NCI-H748 (cell line): ENCODE results near the gene PRKAA2.
"Not testable (repeated sequence)": the region's sequence is repeated elsewhere in the genome, so short reads cannot be mapped to it uniquely, and the experiment has no call there.

Source experiments
- DNase-seq: peaks from one replicate; lab custom pipeline; 2025; ENCODE audit not compliant: unreplicated experiment; lab: John Stamatoyannopoulos, UW

The PRKAA2 gene

DNA sequence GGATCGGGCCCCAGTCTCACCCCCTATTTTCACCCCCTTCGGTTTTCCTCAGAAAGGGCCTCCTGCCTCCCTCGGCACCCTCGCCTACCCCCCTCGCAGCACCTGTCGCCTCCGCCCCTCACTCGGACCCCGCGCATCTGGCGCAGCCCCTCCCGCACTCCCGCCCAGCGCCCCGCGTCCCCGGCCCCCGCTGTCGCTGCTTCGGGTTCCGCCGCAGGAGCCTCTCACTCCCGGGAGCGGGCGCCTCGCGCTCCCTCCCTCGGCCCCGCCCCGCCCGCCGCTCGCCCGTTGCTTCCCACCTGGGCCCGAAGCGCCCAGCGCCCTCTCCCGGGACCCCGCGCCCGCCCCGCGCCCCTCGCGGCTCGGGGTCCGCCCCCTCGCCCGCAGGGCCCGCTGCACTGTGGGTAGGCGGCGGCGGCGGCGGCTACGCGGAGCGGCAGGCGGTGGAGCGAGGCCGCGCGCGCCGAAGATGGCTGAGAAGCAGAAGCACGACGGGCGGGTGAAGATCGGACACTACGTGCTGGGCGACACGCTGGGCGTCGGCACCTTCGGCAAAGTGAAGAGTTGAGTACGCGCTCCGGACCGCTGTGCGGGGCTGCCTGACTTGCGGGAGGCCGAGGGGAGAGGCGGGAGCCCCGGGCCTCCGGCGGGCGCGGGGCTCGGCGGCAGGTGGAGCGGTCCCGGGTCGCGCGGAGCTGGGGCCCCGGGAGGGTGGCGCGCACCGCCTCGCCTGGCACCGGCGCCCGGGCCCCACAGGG, at the start of gene PRKAA2:
Gene PRKAA2 (plus strand): TSS at position 396 of the 758 bp plus-strand sequence. CDS start 74 bp downstream, at position 470.
- DNase-seq: peak; percentile 73

DNA sequence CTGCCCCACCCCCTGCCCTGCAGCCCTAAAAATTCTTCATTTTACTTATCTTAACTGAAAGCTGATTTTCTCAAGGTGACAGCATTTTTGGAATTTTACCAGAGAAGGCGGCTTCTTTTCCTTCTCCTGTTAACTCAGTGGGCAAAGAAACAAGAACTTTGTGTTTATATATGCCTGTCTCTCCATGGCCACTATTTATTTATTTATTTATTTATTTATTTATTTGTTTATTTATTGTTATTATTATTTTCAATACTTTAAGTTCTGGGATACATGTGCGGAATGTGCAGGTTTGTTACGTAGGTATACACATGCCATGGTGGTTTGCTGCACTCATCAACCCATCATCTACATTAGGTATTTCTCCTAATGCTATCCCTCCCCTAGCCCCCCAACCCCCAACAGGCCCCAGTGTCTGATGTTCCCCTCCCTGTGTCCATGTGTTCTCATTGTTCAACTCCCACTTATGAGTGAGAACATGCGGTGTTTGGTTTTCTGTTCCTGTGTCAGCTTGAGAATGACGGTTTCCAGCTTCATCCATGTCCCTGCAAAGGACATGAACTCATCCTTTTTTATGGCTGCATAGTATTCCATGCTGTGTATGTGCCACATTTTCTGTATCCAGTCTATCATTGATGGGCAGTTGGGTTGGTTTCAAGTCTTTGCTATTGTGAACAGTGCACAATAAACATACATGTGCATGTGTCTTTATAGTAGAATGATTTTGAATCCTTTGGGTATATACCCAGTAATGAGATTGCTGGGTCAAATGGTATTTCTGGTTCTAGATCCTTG, 49.5 kb upstream of the PRKAA2 start:
- not testable (repeated sequence) for DNase-seq

DNA sequence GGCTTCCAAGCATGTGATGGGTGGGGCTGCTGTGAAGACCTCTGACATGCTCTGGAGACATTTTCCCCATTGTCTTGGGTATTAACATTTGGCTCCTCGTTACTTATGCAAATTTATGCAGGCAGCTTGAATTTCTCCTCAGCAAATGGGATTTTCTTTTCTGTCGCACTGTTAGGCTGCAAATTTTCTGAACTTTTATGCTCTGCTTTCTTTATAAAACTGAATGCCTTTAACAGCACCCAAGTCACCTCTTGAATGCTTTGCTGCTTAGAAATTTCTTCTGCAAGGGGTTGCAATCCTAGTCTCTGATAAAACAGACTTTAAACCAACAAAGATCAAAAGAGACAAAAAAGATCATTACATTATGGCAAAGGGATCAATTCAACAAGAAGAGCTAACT, 35.0 kb upstream of the PRKAA2 start:
- DNase-seq: not testable (repeated sequence)

DNA sequence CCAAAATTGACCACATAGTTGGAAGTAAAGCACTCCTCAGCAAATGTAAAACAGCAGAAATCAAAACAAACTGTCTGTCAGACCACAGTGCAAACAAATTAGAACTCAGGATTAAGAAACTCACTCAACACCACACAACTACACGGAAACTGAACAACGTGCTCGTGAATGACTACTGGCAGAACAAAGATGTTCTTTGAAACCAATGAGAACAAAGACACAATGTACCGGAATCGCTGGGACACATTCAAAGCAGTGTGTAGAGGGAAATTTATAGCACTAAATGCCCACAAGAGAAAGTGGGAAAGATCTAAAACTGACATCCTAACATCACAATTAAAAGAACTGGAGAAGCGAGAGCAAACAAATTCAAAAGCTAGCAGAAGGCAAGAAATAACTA, 34.3 kb upstream of the PRKAA2 start:
- DNase-seq: not testable (repeated sequence)

DNA sequence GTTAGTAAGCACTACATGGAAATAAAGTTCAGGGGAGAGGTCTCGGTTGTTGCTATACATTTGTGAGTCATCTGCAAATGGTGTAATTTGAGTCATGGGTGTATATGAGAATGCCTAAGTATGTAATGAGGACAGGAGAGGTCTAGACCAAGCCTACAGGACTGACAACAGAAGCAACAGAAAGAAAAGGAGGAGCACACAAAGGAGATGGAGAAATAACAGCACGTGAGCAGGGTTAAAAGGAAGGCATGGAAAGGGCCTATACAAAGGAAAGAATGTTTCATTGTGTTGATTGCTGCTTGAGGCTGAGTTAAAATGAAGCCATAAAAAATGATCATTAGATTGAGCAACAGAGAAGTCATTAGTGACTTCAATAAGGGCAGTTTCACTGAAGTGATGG, 28.0 kb upstream of the PRKAA2 start:
- peak; percentile 17 for DNase-seq

DNA sequence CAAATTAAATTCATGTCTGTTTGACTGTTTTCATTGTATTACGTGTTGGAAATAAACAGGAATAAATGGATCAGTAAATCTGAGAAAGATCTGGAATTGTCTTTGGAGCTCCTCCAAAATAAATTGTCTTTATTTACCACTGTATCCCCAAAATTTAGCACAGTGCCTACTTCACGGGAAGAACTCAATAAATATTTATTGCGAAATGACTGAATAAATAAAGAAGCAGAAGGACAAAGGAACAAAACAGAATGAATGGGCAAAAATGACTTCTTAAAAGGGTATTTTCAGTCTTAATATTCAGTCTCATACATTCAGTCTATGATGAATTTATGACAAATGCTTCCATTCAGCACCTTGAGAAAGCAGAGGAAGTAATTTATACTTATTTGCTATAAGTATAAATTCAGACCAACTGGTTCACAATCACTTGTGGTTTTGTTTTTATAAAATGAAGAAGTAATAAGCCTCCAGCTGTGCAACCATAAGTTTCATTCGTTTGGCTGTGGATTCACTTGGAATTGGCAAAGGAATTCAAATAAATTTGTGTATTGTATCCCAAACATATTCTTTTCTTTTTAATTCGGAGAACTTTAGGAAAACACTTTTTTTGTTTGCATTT, 19.2 kb upstream of the PRKAA2 start:
- no peak for DNase-seq

DNA sequence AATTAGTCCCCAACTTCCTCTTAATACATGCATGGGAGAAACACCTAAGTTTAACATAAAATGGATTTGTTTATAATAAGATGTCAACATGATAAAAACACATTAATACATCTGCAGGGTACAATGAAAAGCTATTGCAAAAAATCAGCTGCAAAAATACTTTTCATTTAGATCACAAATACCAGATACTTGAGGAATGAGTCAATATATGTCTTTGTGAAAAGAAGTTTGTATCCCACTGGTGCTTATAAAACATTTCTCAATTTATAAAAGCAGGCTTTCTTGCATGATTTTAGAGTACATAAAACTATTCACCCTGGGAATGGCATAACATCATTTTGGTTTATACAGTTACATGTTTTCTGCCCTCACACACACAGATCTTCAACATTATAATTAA, 18.6 kb upstream of the PRKAA2 start:
- no peak for DNase-seq

DNA sequence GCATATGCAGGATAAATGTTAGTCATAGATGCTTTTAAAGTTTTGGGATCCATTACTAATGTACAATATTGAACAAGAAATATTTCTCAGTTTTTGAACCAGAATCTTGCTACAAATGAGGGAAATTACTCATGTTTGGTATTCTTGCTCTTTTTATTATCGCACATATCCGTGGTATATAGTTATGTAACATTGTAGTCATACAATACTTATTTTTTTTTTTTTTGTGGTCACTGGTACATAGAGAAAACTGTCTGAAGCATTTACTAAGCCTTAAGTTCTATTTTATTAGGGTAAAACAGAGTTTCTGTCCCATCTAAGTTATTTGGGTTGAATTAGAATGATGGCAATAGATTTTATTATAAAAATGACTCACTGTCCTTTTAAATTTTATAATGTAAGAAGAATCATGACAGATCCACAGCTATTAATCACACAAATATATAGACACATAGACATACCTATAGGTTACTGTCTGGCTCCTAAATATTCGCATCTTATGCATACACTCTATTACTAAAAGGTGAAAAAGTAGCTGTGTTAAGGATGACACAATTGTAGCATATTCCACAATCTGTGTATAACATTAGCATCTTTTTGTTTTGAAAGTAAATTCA, 18.0 kb upstream of the PRKAA2 start:
- DNase-seq: no peak

DNA sequence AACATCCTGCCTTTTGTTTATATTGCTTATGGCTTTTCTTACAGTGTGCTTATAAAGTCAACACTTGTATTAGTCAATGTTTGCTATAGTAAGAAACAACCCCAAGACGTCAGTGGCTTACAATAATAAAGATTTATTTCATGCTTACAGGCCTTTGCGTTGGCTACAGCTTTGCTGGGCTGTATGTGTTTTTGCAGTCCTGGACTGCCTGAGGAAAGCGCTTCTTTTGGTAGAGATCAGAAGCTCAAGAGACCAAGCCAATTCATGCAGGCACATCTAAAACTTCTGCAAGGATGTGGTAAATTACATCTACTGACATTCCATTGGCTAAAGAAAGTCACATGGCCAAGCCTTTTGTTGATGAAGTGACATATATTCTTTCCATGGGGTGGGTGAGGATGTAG, 17.5 kb upstream of the PRKAA2 start:
- DNase-seq: peak; percentile 9

DNA sequence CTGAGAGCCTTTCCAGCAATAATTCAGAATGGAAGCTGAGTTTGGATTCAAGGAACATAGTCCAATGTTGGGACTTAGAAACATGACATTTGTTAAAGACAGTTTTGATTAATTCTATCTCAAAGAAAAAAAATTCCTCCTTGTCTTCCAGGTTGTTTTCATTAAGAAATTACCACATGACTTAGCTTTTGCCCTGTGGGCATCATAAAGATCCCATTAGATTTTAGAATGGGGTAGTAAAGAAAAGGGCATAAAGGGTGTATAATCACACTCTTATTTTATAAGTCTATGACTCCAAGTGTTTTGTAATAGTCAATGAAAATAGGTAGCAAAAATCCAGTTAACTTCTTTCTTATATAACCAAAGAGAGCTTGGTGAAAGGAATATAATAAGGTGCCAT, 14.3 kb upstream of the PRKAA2 start:
- no peak for DNase-seq

DNA sequence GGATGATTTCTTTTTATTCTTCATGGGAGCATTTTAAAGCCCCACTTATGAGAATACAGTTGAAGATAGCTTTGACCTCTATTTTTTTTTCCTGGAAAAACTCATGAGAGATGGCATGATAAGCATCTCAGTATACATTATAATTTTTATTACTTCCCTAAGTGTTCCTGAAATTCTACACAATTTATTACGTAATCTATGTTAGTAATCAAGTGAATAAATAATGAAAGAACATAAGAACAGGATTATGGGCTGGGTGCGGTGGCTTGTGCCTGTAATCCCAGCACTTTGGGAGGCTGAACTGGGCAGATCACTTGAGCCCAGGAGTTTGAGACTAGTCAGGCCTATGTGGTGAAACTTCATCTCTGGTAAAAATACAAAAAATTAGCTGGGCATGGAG, 13.2 kb upstream of the PRKAA2 start:
- DNase-seq: no peak

DNA sequence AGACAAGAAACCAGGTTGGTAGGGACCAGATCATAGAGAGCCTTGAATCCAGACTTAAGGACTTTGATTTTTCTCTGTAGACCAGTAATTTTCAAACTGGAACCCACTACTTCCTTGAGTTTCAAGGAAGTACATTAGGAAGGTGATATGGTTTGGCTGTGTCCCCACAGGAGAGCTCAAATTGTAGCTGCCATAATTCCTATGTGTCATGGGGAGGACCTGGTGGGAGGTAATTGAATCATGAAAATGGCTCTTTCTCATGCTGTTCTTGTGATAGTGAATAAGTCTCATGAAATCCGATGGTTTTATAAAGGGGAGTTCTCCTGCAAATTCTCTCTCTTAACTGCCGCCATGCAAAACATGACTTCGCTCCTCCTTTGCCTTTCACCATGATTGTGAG, 10.1 kb upstream of the PRKAA2 start:
- DNase-seq: no peak

DNA sequence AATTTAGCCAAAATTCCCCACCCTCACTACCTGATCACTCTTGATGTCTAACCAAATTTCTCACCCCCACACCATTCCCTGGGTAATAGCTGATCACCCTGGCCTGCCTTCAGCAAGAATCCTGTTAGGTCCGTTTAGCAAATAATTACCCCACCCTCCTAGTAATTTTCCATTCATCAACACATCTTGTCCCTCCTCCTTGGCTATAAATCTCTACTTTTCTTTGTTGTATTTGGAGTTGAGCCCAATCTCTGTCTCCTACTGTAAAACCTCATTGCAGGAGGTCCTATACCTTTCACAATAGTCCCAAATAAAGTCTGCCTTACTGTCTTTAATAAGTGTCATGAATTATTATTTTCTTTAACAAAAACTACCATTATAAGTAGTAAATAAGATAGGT, 6.9 kb upstream of the PRKAA2 start:
- peak; percentile 64 for DNase-seq

DNA sequence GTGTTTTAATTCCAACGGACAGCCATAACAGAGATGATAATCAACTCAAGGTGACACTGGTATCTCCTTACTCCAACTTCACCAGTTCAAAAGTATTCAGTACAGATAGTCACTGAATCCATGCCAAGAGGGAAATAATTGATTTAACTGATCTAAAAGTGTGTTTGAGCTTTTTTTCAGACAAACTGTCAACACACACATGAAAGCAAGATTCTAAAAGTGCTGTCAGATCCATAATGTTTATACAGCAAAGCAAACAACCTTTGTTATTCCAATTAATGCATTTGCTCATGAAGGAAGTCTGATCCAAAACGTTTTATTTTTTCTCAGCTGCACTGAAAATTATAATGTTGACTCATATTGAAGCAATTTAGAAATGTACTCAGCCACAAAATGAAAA, 5.9 kb upstream of the PRKAA2 start:
- DNase-seq: peak; percentile 71

DNA sequence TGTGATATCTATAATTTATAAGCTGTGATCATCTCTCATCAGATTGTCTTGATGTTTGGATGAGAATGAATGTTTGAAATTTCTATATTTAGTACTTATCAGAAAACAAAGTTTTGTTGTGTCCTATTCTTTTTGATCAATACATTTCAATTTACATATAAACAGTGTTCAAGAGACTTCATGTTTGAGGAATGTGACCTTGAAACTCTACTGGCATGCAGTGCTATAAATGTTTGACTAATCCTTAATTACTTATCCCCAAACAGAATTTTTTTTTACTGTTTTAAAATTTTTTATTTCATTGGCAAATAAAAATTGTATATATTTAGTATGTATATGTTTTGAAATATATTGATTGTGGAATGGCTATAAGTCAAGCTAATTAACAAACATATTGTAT, 1.5 kb upstream of the PRKAA2 start:
- no peak for DNase-seq

DNA sequence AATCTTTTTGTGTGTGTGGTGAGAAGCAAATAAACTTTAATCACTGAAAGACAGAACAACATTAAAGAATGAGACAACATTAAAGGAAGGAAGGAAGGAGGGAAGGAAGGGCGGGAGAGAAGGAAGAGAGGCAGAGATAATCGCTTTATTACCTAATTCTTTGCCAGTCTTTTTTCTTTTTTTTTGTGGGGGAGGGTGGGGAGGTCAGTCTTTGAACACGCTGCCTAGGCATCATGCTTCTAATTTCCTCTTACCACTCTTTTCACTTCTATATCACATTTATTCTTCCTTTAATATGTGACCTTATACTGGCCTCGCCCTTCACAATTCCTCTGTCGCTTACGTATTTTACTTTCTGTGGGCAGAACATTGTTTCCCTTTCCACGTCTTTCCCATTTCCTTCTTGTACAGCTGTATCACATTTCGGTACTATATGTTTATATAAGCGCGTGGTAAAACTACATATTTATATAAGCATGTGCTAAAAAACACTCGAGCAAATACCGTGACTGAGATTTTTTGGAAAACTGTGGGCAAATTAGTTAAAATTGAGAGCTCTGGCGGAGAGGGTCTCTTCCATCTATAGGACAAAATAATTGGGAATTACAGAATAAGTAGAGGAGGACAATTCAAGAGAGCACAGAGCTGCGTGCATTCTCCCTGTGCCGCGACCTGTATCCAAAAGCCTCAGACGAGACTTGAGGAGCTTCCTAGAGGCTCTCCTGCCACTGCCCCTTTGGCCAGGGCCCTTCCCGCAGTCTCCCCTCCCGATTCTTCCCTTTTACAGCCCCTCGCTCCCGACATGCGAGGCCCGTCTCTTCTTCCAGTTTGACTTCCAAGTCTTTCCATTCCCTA, 823 bp upstream of the PRKAA2 start:
- DNase-seq: peak; percentile 58

DNA sequence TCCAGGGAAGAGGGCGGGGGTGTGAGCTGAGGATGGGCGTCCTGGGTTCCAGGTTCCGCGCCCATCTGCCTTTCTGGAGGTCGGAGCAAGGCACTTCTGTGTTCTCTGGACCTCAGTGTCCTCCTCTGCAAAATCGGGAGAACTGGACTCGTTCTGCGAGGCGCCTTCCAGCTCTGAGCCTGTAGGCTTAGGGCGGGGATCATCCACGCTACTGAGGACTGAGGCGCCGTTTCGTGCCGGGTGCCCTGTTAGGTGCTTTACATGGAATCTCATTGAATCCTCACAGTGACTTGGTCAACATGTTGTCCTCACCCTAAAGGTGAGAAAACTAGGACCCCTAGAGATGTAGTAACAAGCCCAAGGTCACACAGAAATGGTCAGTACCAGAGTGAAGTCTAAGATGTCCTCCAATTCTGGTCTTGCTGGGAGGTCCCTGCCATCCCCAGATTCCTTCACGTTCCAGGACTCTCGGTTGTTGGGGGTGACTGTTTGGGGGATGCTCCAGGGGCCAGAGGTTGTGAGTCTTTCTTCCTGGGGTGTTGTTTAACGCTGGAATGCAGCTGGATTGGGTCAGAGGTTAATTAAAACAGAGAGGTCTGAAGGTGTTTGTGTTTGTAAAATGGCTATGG, 677 bp downstream of the PRKAA2 start:
- peak; percentile 63 for DNase-seq

DNA sequence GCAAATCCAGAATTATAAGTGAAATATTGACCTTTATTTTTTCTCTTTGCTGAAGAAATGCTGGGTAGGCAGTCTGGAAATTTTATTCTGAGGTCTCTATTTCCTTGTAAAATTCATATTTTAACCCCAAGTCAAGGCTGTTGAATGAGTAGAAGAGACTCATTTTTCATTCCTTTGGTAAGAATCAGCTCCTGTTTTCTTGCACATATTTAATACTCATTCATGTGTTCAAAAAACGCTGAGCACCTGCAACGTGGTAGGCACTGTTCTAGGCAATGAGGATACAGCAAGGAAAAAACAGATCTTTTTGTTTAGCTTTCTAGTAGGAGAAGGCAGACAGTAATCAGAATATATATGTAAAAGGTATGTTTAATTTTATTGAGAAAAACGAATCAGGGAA, 1.5 kb downstream of the PRKAA2 start:
- DNase-seq: no peak

DNA sequence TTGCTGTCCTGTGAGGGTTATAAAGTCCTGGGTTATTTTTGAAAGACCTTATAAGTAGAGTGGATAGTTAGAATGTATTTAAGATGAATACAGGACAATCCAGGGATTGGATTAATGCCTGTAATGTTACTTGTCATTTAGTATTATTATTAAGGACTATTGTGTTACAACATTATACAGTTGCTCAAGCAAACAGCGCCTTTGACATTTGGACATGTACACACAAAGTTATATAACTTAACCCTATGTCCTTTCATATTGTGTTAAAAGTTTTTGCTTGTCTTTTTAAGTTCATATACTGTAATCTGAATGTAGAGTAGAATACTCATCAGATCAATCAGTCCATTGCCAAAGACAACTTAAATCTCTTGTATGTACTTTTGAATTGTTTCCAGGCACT, 2.0 kb downstream of the PRKAA2 start:
- DNase-seq: no peak

DNA sequence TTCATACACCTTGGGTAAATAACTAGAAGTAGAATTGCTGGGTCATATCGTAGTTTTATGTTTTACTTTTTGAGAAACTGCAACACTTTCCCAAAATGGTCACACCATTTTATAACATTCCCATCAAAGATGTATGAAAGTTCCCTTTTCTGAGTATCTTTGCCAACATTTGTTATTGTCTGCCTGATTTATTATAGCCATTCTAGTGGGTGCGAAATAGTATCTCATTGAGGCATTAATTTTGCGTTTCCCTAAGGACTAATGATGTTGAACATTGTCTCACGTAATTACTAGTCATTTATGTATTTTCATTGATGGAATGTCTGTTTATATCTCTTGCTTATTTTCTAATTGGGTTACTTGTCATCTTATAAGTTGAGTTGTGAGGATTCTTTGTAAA, 3.4 kb downstream of the PRKAA2 start:
- no peak for DNase-seq
